A673 (cell line): Measurements from ENCODE around the gene VIP. TPM values are rescaled to one million over a fixed set of nuclear protein-coding genes. Genes with fewer than 3 reads are reported as not detected.

ENCODE experiments used
- BruUV-seq: library from RNA; stranded (reverse); fragments of 400-500 nt; replicated peaks from 2 replicates; lab custom pipeline; 2021; lab: Mats Ljungman, UMichigan
- CTCF ChIA-PET: fragments of 300-600 bp; sonication (Branson Sonifier 250); formaldehyde crosslinking; loops from one replicate; lab custom pipeline; 2022; ENCODE audit warnings: antibody characterized with exemption; lab: Charles Lee
- POLR2A ChIA-PET: fragments of 300-600 bp; sonication (Branson Sonifier 250); formaldehyde crosslinking; loops from one replicate; lab custom pipeline; 2022; ENCODE audit warnings: antibody characterized with exemption; ENCODE audit not compliant: low non-redundant PET; lab: Charles Lee
- DNase-seq: peaks from one replicate; pipeline ENCODE4 v3.0.0-alpha.2; 2015; ENCODE audit warnings: low spot score
- H3K27ac ChIP-seq: fragments of 200-600 bp; sonication (generic); 2 replicates; pipeline ENCODE4 v1.5.1; 2016; ENCODE audit warnings: mixed run types, low read depth, mild to moderate bottlenecking, mixed read lengths, antibody characterized with exemption, low read length; ENCODE audit not compliant: poor library complexity, severe bottlenecking
- H3K27me3 ChIP-seq: fragments of 200-600 bp; sonication (generic); replicated peaks from 2 replicates; pipeline ENCODE4 v1.6.1; 2017; ENCODE audit warnings: mixed run types, low read depth, mild to moderate bottlenecking, mixed read lengths, antibody characterized with exemption, low read length; ENCODE audit not compliant: insufficient read depth, poor library complexity
- H3K36me3 ChIP-seq: fragments of 200-600 bp; sonication (generic); 2 replicates; pipeline ENCODE4 v1.6.1; 2016; ENCODE audit warnings: mixed run types, mild to moderate bottlenecking, mixed read lengths, antibody characterized with exemption, low read length; ENCODE audit not compliant: insufficient read depth, poor library complexity, severe bottlenecking
- H3K4me1 ChIP-seq: fragments of 200-600 bp; sonication (generic); 2 replicates; pipeline ENCODE4 v1.6.1; 2017; ENCODE audit warnings: mixed run types, mild to moderate bottlenecking, mixed read lengths, antibody characterized with exemption, low read length; ENCODE audit not compliant: insufficient read depth, poor library complexity, severe bottlenecking
- H3K4me3 ChIP-seq: fragments of 200-600 bp; sonication (generic); 2 replicates; pipeline ENCODE4 v1.5.1; 2016; ENCODE audit warnings: low read depth, mixed run types, mild to moderate bottlenecking, mixed read lengths, low read length; ENCODE audit not compliant: poor library complexity, severe bottlenecking
- H3K9me3 ChIP-seq: fragments of 200-600 bp; sonication (generic); 2 replicates; pipeline ENCODE4 v1.6.1; 2016; ENCODE audit warnings: mixed run types, low read depth, mild to moderate bottlenecking, mixed read lengths, antibody characterized with exemption, low read length; ENCODE audit not compliant: poor library complexity, severe bottlenecking
- EZH2 ChIP-seq: fragments of 200-600 bp; sonication (generic); IDR thresholded peaks from 2 replicates; pipeline ENCODE4 v1.6.1; 2017; ENCODE audit warnings: borderline replicate concordance, low read depth, mild to moderate bottlenecking, mixed read lengths, antibody characterized with exemption, low read length; ENCODE audit not compliant: poor library complexity, severe bottlenecking
- intact Hi-C: fragments of 100-400 bp; cut with micrococcal nuclease; formaldehyde crosslinking; loops from one replicate; pipeline ENCODE4 v1.10.0; 2022; ENCODE audit not compliant: unreplicated experiment
- total RNA-seq: library from RNA; stranded (reverse); gene quantifications from 2 replicates; pipeline ENCODE4 v1.2.3, GENCODE V29; 2021
- TF ChIP-seq, protein P1 (sequence below): fragments of 300-800, 200-600 bp; sonication (generic); conservative IDR thresholded peaks from 2 replicates; pipeline ENCODE4 v1.5.1; 2017; ENCODE audit warnings: low read depth, mild to moderate bottlenecking, antibody characterized with exemption, low read length, moderate library complexity, mixed read lengths

VIP gene
- total RNA-seq, 1 experiment from 2014 or later = not detected

DNA sequence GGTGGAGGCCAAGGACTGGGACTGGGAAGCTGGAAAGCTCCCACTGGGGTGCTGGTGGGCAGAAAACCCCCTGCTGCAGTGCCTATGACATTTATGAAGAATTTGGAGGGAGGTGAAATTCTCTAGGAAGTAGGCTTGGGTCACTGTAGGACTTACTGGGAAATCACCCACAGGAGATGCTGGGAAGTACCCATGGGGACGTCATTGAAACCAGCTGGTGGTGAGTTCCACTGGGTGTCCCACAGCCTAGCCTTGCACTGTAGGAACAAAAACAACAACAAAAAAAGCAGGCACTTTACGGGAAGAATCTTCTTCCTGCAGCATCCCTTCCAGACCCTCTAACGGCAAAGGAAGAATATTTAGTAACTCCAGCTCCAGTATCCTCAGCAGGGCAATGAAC lies 26.2 kb downstream of the VIP start:
- CTCF ChIA-PET = no interaction called here

DNA sequence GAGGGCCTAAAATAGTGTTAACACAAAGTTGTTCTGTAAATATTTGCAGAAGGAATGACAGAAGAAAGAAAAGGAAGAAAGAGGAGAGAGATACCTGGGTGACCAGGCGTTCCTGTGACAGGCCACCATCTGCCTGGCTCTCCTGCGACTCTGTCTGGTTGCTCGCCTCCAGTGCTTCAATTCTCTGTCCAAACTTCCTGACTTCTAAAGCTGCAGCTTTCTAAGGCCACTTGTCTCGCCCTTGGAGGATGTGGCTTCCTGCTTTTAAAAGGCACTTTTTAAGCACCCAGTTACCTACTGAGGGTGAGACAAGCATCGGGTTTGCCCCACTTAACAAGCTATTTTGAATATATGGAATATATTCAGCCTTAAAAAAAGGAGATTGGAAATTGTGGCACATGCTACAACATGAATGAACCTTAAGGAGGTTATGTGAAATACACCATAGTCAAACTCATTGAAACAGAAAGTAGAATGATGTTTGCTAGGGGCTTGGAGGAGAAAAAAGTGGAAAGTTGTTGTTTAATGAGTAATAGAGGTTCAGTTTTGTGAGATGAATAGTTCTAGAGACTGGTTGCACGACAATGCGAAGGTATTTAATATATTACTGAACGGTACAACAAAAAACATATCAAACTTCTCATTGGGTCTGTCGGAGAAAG lies 32.8 kb downstream of the VIP start:
- intact Hi-C loops = no loop called here

More for the DNA sequence above, 26.2 kb downstream of the VIP start:
- H3K27me3 ChIP-seq = no peaks in the 10 kb centered on the region
- intact Hi-C loops = no loop called here
- no peak for DNase-seq
- no peaks in the 10 kb centered on the region for H3K9me3 ChIP-seq
- no peak overlapping the region for H3K4me3 ChIP-seq
- H3K27ac ChIP-seq = no peak overlapping the region
- H3K4me1 ChIP-seq = no peaks in the 10 kb centered on the region
- BruUV-seq = no TSS peak
- TF ChIP-seq, protein P1, sequence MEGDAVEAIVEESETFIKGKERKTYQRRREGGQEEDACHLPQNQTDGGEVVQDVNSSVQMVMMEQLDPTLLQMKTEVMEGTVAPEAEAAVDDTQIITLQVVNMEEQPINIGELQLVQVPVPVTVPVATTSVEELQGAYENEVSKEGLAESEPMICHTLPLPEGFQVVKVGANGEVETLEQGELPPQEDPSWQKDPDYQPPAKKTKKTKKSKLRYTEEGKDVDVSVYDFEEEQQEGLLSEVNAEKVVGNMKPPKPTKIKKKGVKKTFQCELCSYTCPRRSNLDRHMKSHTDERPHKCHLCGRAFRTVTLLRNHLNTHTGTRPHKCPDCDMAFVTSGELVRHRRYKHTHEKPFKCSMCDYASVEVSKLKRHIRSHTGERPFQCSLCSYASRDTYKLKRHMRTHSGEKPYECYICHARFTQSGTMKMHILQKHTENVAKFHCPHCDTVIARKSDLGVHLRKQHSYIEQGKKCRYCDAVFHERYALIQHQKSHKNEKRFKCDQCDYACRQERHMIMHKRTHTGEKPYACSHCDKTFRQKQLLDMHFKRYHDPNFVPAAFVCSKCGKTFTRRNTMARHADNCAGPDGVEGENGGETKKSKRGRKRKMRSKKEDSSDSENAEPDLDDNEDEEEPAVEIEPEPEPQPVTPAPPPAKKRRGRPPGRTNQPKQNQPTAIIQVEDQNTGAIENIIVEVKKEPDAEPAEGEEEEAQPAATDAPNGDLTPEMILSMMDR = no peak
- no peak for TF ChIP-seq EZH2
- no peaks in the 10 kb centered on the region for H3K36me3 ChIP-seq
- POLR2A ChIA-PET = no interaction called here

DNA sequence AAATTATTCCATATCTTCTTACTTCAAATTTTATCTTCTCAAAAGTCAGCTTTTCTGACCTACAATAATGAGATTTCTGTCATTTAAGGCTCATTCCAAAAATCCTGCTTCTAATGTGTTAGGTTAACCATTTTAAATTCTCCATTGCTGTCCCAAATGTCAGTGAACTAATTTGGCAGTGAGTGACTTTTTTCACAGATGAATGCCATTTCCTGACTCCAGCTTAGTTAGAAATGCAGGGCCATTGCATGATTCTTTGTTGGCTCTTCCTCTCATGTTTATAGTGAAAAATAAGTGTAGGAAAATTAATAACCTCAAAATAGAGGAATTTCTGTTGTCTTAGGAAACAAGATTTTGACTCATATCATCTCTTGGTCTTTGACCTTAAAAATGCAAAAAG lies 44.1 kb downstream of the VIP start:
- no peaks in the 10 kb centered on the region for H3K9me3 ChIP-seq
- POLR2A ChIA-PET = no interaction called here
- no peak overlapping the region for H3K4me3 ChIP-seq
- H3K27ac ChIP-seq = no peak overlapping the region
- DNase-seq = no peak
- no peaks in the 10 kb centered on the region for H3K4me1 ChIP-seq
- intact Hi-C loops = no loop called here
- BruUV-seq = no TSS peak
- TF ChIP-seq EZH2 = no peak
- TF ChIP-seq, protein P1 = no peak
- CTCF ChIA-PET = no interaction called here
- peaks cover 33% of the 10 kb centered on the region for H3K27me3 ChIP-seq
- no peaks in the 10 kb centered on the region for H3K36me3 ChIP-seq

More for the DNA sequence above, 32.8 kb downstream of the VIP start:
- ChIA-PET POLR2A (no interaction called here), CTCF (no interaction called here)
- no peak overlapping the region for H3K4me3 ChIP-seq
- no TSS peak for BruUV-seq
- no peaks in the 10 kb centered on the region for H3K36me3 ChIP-seq
- no peaks in the 10 kb centered on the region for H3K9me3 ChIP-seq
- DNase-seq = no peak
- H3K27ac ChIP-seq = no peak overlapping the region
- no peaks in the 10 kb centered on the region for H3K4me1 ChIP-seq
- H3K27me3 ChIP-seq = peaks cover 3% of the 10 kb centered on the region
- no peak for TF ChIP-seq EZH2
- TF ChIP-seq, protein P1 = no peak
